Ovary (tissue), 9 donors: ENCODE measurements around the gene CSNK2A1. TPM values are rescaled to one million over a fixed set of nuclear protein-coding genes. Genes with fewer than 3 reads are reported as not detected.

Experiments used
- DNase-seq, 5 donors: peaks; one replicate each; pipeline ENCODE4 v3.0.0-alpha.2; 2019 to 2020
- H3K27ac ChIP-seq, 2 donors: fragments of 200-600 bp; one replicate each; pipeline versions ENCODE4 v1.5.1 to v1.8.0; 2019 to 2022
- H3K27me3 ChIP-seq: fragments of 200-600 bp; one replicate; pipeline ENCODE4 v1.8.0; 2022
- H3K36me3 ChIP-seq: fragments of 200-600 bp; sonication (generic); one replicate; pipeline ENCODE4 v1.5.1; 2019
- H3K4me1 ChIP-seq: one replicate; pipeline ENCODE4 v1.8.1; 2013; ENCODE audit warnings: mild to moderate bottlenecking, moderate library complexity; ENCODE audit not compliant: insufficient read depth
- H3K4me3 ChIP-seq: fragments of 200-600 bp; sonication (generic); one replicate; pipeline ENCODE4 v1.5.1; 2017
- H3K9me3 ChIP-seq, 2 donors: fragments of 200-600 bp in 1 of 2; sonication (generic) in 1 of 2; one replicate each; pipeline versions ENCODE4 v1.5.1 to v1.8.1; 2013 to 2019; ENCODE audit warnings: mild to moderate bottlenecking in 1 of 2, moderate library complexity in 1 of 2
- CTCF ChIP-seq, 3 donors: fragments of 450-650 bp in 2 of 3; fragments of 200-600 bp in 1 of 3; IDR thresholded peaks; one replicate each; pipeline versions ENCODE4 v1.5.1 to v1.8.0; 2016 to 2022; ENCODE audit warnings: antibody characterized with exemption in 3 of 3, mild to moderate bottlenecking in 1 of 3
- EP300 ChIP-seq: sonication (generic); formaldehyde crosslinking; IDR thresholded peaks from one replicate; pipeline ENCODE4 v1.6.1; 2017; ENCODE audit warnings: antibody characterized with exemption
- POLR2A ChIP-seq: fragments of 450-650 bp; IDR thresholded peaks from one replicate; pipeline ENCODE4 v1.6.1; 2017; ENCODE audit warnings: antibody characterized with exemption, mild to moderate bottlenecking, moderate library complexity
- WGBS, 3 donors: extraction: QIAGEN DNeasy Blood & Tissue Kit in 1 of 3; methylation state at CpG; one replicate each; pipeline versions ENCODE4 v1.1.5 to v1.1.7; 2013 to 2017; 5-methylcytosine and 5-hydroxymethylcytosine counted together
- intact Hi-C, 4 donors: fragments of 100-400 bp; cut with DNase I; formaldehyde crosslinking; loops; one replicate each; pipeline versions ENCODE4 v1.11.0 to v1.15.1; 2022 to 2023
- polyA plus RNA-seq, 2 donors: library from polyadenylated mRNA; stranded (reverse); fragments of 200-250 nt in 1 of 2; fragments of 350-450 nt in 1 of 2; fragmentation: Illumina TruSeq in 1 of 2; extraction: RNeasy Lipid Tissue Mini Kit (QIAGEN cat#74804) in 1 of 2; gene quantifications; one replicate each; pipeline ENCODE4 v1.2.3, GENCODE V29; 2013 to 2014
- total RNA-seq, 7 donors: library from RNA; depleted of rRNA in 2 of 7; stranded (reverse); fragments of >200 nt in 2 of 7; fragmentation: NEBNext Ultra II Directional in 3 of 7; extraction: Animal tissue kit (Norgen Biotek cat#: 25700) in 3 of 7; gene quantifications; one replicate each; pipeline versions ENCODE4 v1.1.0 to v1.2.4, GENCODE V29; 2016 to 2023
- donor health status: DM: no; HTN: no; CAD: no; lungs with moderate emphysema.
- donor health status: DM: no; HTN: no; CAD: no.
- donor health status: Bipolar disorder and iron deficiency.
- donor health status: DM: yes; HTN: yes; CAD: no.
- donor health status: DM: no; HTN: no; CAD: no.
- donor health status: DM: yes; HTN: yes; CAD: no.

Gene CSNK2A1
- total and polyA plus RNA-seq, 9 donors, result 35.8 to 145 (median 95.7) TPM

- no peaks in the 10 kb centered on the region for H3K4me1 ChIP-seq
- no peaks in the 10 kb centered on the region for H3K27me3 ChIP-seq
- WGBS, 3 donors, result 90 to 94% (median 94%) methylated on average over 5 of the region's 5 CpGs
- DNase-seq, result no peak
- no peaks in the 10 kb centered on the region for H3K9me3 ChIP-seq
- H3K27ac ChIP-seq, result no peak overlapping the region
- TF ChIP-seq CTCF (IDR thresholded peaks at IDR 0.05), result no peak
- TF ChIP-seq POLR2A, result no peak
- TF ChIP-seq EP300, result no peak
- H3K4me3 ChIP-seq, result no peak overlapping the region
- intact Hi-C loops, result no loop called here
- no peaks in the 10 kb centered on the region for H3K36me3 ChIP-seq
Observed at GRCh38 chr20:436476-436875, 107.1 kb downstream of the CSNK2A1 start.

- no peaks in the 10 kb centered on the region for H3K4me1 ChIP-seq
- H3K36me3 ChIP-seq, result no peaks in the 10 kb centered on the region
- no peaks in the 10 kb centered on the region for H3K27me3 ChIP-seq
- no peaks in the 10 kb centered on the region for H3K9me3 ChIP-seq
- 63 to 65% (median 64%) methylated on average over 7 of the region's 7 CpGs for WGBS, 3 donors
- DNase-seq, result no peak
- H3K4me3 ChIP-seq, result no peak overlapping the region
- no peak overlapping the region for H3K27ac ChIP-seq
- TF ChIP-seq CTCF (IDR thresholded peaks at IDR 0.05) (no peak), EP300 (no peak), POLR2A (no peak)
- intact Hi-C loops, result no loop called here
Observed at GRCh38 chr20:435558-435957, 108.0 kb downstream of the CSNK2A1 start.

GRCh38 chr20:434661-435419 lies 108.8 kb downstream of the CSNK2A1 start:
- H3K27me3 ChIP-seq, result no peaks in the 10 kb centered on the region
- H3K36me3 ChIP-seq, result no peaks in the 10 kb centered on the region
- DNase-seq, result no peak

GRCh38 chr20:434221-434620 lies 109.4 kb downstream of the CSNK2A1 start:
- DNase-seq, result no peak

More at GRCh38 chr20:434661-435419, 108.8 kb downstream of the CSNK2A1 start:
- H3K27ac ChIP-seq, result no peak overlapping the region
- H3K4me3 ChIP-seq, result no peak overlapping the region
- intact Hi-C loops, result no loop called here
- 82 to 85% (median 84%) methylated on average over 16 of the region's 16 CpGs for WGBS, 3 donors
- H3K4me1 ChIP-seq, result no peaks in the 10 kb centered on the region
- TF ChIP-seq POLR2A (no peak), CTCF (IDR thresholded peaks at IDR 0.05) (no peak), EP300 (no peak)
- H3K9me3 ChIP-seq, result no peaks in the 10 kb centered on the region

More at GRCh38 chr20:434221-434620, 109.4 kb downstream of the CSNK2A1 start:
- Histone ChIP-seq H3K27ac (no peak overlapping the region), H3K9me3 (no peaks in the 10 kb centered on the region), H3K4me3 (no peak overlapping the region), H3K36me3 (no peaks in the 10 kb centered on the region), H3K4me1 (no peaks in the 10 kb centered on the region), H3K27me3 (no peaks in the 10 kb centered on the region)
- no peak for TF ChIP-seq POLR2A
- TF ChIP-seq CTCF (IDR thresholded peaks at IDR 0.05), result no peak
- no peak for TF ChIP-seq EP300
- 73 to 76% (median 76%) methylated on average over 11 of the region's 11 CpGs for WGBS, 3 donors
- intact Hi-C loops, result no loop called here
